Measurements from ENCODE around the gene ANKFY1. TPM values are rescaled to one million over a fixed set of nuclear protein-coding genes. Genes with fewer than 3 reads are reported as not detected.
A peak's percentile ranks its signal among the peaks of the same experiment; 100 is the strongest.

Gene ANKFY1, protein sequence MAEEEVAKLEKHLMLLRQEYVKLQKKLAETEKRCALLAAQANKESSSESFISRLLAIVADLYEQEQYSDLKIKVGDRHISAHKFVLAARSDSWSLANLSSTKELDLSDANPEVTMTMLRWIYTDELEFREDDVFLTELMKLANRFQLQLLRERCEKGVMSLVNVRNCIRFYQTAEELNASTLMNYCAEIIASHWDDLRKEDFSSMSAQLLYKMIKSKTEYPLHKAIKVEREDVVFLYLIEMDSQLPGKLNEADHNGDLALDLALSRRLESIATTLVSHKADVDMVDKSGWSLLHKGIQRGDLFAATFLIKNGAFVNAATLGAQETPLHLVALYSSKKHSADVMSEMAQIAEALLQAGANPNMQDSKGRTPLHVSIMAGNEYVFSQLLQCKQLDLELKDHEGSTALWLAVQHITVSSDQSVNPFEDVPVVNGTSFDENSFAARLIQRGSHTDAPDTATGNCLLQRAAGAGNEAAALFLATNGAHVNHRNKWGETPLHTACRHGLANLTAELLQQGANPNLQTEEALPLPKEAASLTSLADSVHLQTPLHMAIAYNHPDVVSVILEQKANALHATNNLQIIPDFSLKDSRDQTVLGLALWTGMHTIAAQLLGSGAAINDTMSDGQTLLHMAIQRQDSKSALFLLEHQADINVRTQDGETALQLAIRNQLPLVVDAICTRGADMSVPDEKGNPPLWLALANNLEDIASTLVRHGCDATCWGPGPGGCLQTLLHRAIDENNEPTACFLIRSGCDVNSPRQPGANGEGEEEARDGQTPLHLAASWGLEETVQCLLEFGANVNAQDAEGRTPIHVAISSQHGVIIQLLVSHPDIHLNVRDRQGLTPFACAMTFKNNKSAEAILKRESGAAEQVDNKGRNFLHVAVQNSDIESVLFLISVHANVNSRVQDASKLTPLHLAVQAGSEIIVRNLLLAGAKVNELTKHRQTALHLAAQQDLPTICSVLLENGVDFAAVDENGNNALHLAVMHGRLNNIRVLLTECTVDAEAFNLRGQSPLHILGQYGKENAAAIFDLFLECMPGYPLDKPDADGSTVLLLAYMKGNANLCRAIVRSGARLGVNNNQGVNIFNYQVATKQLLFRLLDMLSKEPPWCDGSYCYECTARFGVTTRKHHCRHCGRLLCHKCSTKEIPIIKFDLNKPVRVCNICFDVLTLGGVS
- 15.9 and 17.0 TPM in 2 replicates for total RNA-seq
- 24.3 TPM for polyA plus RNA-seq (2012)

- peak; percentile 97 for DNase-seq (ENCODE audit: low read depth)
Measured at GRCh38 chr17:4263282-4264215, at the start of gene ANKFY1. Gene ANKFY1 (minus strand): TSS chr17:4263979. CDS start chr17:4263941, 38 bp downstream.

GRCh38 chr17:4310354-4311060 is 46.7 kb upstream of the ANKFY1 start:
- DNase-seq (ENCODE audit: low read depth) = peak; percentile 33

GRCh38 chr17:4309897-4310296 is 46.1 kb upstream of the ANKFY1 start:
- no peak for DNase-seq (ENCODE audit: low read depth)

DNA sequence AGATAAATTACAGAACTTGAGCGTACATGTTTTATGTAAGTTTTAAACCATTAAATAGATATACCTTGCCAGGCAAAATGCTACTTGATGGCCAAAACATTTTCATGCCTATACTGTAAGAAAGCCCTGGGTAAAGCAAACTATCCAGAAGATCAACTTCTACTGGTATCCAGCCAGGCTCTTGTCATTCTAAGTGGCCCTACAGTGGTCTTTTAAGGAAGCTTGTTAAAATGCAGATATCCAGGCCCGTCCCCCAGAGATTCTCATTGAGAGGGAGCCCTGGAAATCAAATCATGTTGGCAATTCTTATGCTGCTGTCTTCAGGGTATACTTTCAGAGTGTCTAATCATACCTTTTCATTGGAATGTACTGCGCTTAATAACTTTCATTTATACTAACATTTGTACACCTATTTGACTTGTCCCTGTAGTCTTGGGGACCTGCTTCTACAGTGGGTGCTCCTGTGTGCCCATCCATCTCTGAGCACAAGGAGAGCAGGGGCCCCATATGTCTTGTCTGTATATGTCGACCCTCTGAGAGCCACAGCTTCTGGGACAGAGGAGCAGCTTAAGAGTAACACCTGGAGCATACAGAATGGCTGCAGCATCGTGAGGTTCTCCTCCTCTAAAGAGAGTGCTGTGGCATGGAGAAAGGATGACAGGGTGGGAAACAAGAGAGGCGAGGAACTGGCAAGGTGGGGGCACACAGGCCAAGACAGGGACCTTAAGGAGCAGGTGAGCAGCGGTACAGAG is 43.6 kb upstream of the ANKFY1 start:
- no peak for DNase-seq (ENCODE audit: low read depth)

- no peak for DNase-seq (ENCODE audit: low read depth)
Measured at GRCh38 chr17:4305224-4305623, 41.4 kb upstream of the ANKFY1 start.

DNA sequence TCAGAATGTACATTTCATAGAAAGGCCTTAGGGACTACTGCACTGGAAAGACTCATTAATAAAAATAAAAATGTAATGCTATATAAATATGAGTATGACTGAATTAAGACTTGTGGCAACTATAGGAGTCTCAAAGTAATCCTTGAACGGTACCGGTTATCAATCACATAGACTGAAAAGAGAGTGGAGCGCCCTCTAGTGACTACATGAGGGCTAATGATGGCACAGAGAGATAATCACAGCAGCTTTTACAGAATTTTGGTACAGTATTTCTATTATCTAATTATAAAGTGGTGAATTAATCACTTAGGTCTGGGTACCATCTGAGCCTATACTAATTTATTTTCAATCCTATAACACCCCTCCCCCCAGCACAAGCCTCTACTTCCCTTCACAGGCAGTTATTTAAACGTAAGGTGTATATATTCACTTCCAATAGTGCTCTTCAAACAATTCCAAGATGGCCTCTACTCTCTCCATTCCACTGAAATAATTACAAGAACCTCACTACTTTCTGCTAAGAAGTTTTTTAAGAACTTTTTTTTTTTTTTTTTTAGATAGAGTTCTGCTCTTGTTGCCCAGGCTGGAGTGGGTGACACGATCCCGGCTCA is 40.7 kb upstream of the ANKFY1 start:
- peak; percentile 55 for DNase-seq (ENCODE audit: low read depth)

DNA sequence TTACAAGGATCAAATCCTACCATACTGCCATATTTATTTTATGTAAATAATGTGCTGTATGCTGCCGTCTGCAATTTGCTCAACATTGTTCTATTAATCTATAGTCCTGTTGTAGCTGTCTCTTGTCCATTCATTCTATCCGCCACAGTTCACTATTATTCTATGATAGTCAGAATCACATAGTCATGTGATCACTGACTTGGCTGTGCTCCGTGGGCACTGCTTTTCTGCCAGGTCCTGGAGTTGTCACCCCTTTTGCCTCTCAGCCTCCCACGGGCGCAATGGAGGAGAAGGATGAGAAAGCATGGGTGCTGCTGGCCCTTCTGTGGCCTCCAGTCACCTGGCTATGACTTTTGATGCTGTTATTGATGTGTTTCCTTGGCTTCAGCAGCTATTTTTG is 37.3 kb upstream of the ANKFY1 start:
- DNase-seq (ENCODE audit: low read depth) = no peak

DNA sequence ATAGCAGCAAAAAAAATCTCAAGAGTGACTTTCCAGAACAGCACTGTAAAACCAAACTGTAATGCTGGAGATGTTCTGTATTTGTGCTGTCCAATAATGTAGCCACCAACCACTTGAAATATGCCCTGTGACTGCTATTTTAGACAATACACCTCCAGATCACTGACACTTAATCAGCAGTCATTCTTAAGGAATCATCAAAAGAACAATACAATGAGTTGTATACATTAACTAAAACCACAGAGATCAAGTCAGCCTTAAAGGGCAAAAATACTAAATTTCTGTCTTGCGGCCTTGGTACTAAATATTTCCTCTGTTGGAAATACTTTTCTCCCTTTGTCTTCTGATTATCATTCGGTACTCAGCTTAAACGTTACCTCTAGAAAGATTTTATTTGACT is 33.6 kb upstream of the ANKFY1 start:
- DNase-seq (ENCODE audit: low read depth) = no peak

- no peak for DNase-seq (ENCODE audit: low read depth)
Measured at GRCh38 chr17:4295686-4296085, 31.9 kb upstream of the ANKFY1 start.

- no peak for DNase-seq (ENCODE audit: low read depth)
Measured at GRCh38 chr17:4293572-4293971, 29.8 kb upstream of the ANKFY1 start.

GRCh38 chr17:4287710-4288109 is 23.9 kb upstream of the ANKFY1 start:
- no peak for DNase-seq (ENCODE audit: low read depth)

GRCh38 chr17:4276514-4276913 is 12.7 kb upstream of the ANKFY1 start:
- DNase-seq (ENCODE audit: low read depth) = no peak

DNA sequence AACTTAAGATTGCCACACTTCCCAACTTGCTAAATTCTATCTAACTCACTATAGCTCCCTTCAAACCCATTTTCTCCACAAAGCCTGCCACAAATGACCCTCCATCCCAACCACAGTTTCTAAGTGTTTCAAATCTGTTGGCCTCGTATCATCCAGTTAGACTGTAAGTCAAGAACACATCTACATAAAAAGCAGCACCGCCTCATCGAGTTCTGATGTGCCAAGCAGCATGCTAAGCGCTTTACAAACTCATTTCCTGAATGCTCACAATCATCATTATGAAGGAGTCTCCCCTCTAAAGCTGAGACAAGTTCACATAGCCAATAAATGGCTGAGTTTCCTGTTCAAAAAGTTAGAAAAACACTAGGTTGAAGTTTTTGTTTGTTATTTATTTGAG is 9.2 kb upstream of the ANKFY1 start:
- no peak for DNase-seq (ENCODE audit: low read depth)

DNA sequence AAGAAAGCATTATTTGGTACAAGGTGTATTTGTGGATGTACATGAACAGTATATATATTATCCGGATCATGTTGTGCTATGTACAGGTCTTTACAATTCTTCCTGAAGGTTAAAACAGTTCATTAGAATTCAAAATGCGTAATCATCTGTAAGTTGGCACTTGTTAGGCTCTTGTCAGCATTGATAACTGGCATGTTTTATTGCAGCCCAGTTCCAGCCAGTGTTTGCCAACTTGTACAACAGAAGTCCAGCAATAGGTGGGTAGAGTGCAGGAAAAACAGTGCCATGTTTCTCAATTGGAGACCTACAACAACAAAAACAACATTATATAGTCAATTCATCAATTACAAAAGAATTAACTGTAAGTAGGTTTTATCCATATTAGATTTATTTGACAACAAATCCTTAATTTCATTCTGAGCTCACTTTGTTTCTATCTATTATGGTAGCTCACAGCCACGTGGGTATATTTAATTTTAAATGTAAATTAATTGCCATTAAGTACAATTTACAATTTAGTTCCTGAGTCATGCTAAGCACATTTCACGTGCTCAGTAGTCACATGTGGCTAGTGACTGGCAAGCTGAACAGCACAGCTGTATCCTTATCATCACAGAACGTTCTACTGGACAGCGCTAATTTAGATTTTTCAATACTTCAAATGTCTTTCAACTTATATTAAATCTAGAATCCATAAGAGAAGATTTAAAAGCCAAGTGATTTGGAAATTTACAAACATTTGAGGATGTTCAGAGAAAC is 8.6 kb upstream of the ANKFY1 start:
- DNase-seq (ENCODE audit: low read depth) = no peak

DNA sequence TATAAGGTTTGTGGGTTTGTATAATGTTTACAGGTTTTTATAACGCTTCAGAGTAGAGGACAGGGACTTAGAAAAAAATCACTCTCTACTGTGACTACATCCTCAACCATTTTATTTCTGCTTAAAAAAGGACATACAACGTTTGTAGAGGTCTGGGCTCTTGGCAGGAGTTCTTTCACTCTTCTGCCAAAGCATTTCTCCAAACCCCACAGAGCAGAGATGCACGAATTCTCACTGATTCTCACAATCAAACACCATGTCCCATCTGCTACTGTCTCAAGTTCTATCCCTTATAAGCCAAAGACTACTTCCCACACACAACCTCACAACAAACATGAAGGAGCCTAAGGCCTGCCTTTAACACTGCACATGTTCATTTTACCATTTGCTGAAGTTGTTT is 7.0 kb upstream of the ANKFY1 start:
- DNase-seq (ENCODE audit: low read depth) = no peak

DNA sequence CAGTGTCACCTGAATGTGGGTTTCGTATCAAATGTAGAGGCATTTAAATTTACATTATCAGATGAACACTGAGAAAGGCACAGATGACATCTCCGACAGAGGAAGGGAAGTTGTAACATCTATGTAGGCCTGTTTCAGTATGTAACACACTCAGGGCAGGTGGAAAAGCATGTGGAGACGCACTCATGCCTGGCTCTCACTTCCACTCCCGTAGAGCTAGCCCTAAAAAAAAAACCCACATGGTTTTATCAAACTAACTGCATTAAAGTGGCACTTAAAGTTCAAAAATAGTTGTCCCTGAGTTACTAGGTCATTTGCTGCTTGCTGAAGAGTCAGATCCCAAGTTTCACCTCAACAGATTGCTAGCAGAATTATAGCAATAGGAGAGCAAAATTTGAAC is 6.1 kb upstream of the ANKFY1 start:
- DNase-seq (ENCODE audit: low read depth) = no peak

- no peak for DNase-seq (ENCODE audit: low read depth)
Measured at GRCh38 chr17:4267402-4267801, 3.6 kb upstream of the ANKFY1 start.

DNA sequence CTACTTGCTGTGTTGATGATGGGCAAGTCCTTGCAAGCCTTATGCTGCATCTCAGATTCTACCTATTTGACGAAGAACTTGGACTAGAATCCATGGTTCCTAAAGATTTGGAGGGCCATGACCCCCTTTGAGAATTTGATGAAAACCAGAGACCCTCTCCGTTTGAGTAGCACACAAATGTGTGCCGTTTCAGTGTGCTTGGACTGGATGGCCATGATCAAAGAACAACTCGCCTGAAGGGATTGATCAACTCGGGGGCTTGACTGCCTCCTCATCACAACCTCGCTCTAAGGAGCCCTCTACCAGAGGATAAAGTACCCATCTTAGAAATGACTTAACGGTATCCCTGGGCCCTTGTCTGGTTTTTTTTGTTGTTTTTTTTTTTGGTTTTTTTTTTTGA is 2.8 kb upstream of the ANKFY1 start:
- no peak for DNase-seq (ENCODE audit: low read depth)

Data from myocyte (in vitro differentiated cells).